Measurements from ENCODE around the gene TCP10L. TPM values are rescaled to one million over a fixed set of nuclear protein-coding genes. Genes with fewer than 3 reads are reported as not detected.
A peak's percentile ranks its signal among the peaks of the same experiment; 100 is the strongest.
"Not testable (repeated sequence)": the region's sequence is repeated elsewhere in the genome, so short reads cannot be mapped to it uniquely, and the experiment has no call there.

The TCP10L gene, protein sequence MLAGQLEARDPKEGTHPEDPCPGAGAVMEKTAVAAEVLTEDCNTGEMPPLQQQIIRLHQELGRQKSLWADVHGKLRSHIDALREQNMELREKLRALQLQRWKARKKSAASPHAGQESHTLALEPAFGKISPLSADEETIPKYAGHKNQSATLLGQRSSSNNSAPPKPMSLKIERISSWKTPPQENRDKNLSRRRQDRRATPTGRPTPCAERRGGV
- under 1 TPM in 2 of 3 donors, not detected in 1; 0.28 to 0.40 TPM for polyA plus RNA-seq

DNA sequence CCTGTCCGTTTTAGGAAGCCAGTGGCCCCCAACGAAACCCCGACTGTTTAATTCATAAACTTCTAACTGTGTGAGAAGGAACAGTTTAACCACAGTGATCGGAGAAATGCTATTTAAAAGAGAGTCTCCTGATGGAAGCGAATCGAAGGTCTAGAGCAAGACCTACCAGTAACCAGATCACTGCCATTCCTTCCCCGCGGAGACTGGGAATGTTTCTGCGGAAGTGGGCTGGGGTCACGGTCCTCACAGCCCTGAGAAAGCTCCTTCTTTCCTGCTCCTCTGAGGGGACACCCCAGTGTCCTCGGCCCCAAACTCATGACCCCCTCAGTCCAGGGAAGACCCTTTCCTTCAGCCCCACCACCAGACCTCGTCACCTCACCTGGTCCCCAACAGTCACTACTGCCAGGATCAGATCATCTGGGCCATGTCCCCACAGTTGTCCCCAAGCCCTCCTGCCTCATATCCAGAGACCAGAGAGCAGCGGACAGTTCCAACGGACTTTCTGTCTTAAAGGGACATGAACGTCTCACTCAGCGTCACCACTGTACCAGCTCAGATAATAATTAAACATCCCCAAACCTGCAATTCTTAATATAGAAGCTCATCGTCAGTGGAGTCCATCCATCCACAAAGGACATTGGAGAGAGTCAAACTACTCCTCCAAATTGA, at the start of gene TCP10L:
TSS of gene TCP10L (minus strand) at position 482 of the 669 bp plus-strand sequence. CDS start 1,219 bp downstream, outside the sequence.
- 79 to 90% (median 83%) methylated on average over 17 of the region's 17 CpGs for WGBS, 3 donors
- H3K27ac ChIP-seq (ENCODE audit: low read depth, low read length), result no peak within 1 kb of the TSS

DNA sequence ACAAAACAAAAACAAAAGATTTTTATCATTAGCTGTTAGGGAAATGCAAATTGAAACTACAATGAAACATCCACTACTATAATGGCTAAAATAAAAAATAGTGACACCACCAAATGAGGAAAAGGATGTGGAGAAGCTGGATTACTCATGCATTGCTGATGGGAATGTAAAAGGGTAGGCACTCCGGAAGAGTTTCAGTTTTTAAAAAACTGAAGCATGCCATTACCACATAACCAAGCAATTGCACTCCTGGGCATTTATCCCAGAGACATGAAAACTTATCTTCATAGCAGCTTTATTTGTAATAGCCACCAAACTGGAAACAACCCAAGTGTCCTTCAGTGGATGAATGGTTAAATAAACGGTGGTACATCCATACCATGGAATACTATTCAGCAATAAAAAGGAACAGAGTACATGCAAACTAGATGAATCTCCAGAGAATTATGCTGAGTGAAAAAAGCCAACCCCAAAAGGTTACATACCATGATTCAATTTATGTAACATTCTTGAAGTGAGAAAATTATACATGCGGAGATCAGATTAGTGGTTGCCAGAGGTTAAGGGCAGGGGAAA, 41.4 kb upstream of the TCP10L start:
- 89 to 95% (median 93%) methylated on average over 3 of the region's 3 CpGs for WGBS, 3 donors
- no peak overlapping the region for H3K27ac ChIP-seq (ENCODE audit: low read depth, low read length)

DNA sequence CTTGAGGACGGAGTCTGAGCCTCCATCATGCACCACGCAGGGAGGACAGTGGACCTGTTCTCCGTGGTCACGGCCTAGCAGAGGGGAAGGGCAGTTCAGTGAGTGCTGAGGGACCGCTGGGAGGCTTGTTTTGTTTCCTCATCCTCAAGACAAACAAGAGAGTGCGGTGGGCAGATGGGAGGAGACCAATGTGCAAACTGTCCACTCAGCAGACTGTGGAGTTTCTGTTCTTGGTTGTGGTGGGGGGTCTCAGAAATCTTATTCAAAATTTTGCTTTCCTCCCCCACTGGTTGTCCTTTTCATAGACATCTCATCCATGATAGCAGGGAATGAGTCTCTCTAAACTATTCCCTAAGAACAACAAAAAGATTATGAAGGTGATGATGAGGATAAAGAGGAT, 32.9 kb upstream of the TCP10L start:
- H3K27ac ChIP-seq (ENCODE audit: low read depth, low read length), result not testable (repeated sequence)
- WGBS, 3 donors, result 74 to 78% (median 75%) methylated on average over 6 of the region's 6 CpGs

GRCh38 chr21:32613436-32614043, 28.2 kb upstream of the TCP10L start:
- 69 to 72% (median 71%) methylated on average over 16 of the region's 16 CpGs for WGBS, 3 donors
- H3K27ac ChIP-seq (ENCODE audit: low read depth, low read length), result no peak overlapping the region

DNA sequence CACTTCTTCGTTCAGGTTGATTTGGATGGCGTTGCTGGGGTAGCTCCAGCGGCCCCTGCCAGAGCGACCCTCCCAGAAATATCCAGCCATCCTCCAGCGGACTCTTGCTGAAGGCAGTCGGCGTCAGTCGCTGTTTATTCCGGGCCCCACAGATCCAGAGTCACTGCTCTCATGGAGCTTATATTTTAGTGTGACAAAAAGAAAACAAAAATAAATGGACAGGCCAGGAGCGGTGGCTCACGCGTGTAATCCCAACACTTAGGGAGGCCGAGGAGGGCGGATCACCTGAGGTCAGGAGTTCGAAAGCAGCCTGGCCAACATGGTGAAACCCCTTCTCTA, 27.6 kb upstream of the TCP10L start:
- WGBS, 3 donors, result 3 to 4% (median 4%) methylated on average over 15 of the region's 15 CpGs
- no peak overlapping the region for H3K27ac ChIP-seq (ENCODE audit: low read depth, low read length)

GRCh38 chr21:32612075-32612998, 27.0 kb upstream of the TCP10L start, which contains the start of gene CFAP298:
TSS of gene CFAP298 (minus strand) at chr21:32612377. CDS start at chr21:32612243, 134 bp downstream.
- peak within 1 kb of the TSS; percentile 35 for H3K27ac ChIP-seq (ENCODE audit: low read depth, low read length)
- 0% methylated on average over 81 of the region's 81 CpGs for WGBS, 3 donors

- peak overlapping the region; percentile 35 for H3K27ac ChIP-seq (ENCODE audit: low read depth, low read length)
- WGBS, 3 donors, result 0 to 1% (median 0%) methylated on average over 28 of the region's 28 CpGs
These were observed 26.2 kb upstream of the TCP10L start for GRCh38 chr21:32611471-32611997.

DNA sequence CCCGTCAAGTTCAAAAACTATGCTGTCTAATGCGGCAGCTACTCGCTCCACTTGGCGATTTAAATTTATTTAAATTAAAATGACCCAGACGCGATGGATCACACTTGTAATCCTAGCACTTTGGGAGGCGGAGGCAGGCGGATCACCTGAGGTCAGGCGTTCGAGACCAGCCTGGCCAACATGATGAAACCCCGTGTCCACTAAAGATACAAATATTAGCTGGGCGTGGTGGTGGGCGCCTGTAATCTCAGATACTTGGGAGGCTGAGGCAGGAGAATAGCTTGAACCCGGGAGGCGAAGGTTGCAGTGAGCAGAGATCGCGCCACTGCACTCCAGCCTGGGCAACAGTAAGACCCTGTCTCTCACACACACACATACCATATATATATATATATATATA, 25.6 kb upstream of the TCP10L start:
- H3K27ac ChIP-seq (ENCODE audit: low read depth, low read length), result not testable (repeated sequence)
- WGBS, 3 donors, result 70 to 79% (median 78%) methylated on average over 17 of the region's 17 CpGs

GRCh38 chr21:32608851-32609250, 23.5 kb upstream of the TCP10L start:
- WGBS, 3 donors, result 86 to 92% (median 88%) methylated on average over 5 of the region's 5 CpGs

DNA sequence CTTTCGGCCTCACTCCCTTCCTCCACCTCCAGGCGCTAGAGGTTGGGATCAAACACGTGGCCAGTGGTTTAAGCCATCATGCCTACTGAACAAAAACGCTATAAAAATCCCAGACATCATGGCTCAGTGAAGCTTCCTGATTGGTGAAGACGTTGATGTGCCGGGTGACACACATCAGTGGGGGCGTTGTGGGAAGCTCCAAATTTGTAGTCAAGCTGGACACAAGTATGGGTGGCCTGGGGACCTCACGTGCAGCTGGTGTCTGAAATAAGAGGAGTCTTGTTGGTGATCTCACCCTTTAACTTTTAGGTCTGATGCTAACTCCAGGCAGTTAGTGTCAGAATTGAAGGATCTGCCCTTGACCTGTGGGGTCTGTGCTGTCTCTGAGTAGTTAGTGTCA, 20.1 kb upstream of the TCP10L start:
- 83 to 90% (median 88%) methylated on average over 8 of the region's 8 CpGs for WGBS, 3 donors
- no peak overlapping the region for H3K27ac ChIP-seq (ENCODE audit: low read depth, low read length)

More at GRCh38 chr21:32608851-32609250, 23.5 kb upstream of the TCP10L start:
- no peak overlapping the region for H3K27ac ChIP-seq (ENCODE audit: low read depth, low read length)

- H3K27ac ChIP-seq (ENCODE audit: low read depth, low read length), result no peak overlapping the region
- 78 to 85% (median 83%) methylated on average over 8 of the region's 8 CpGs for WGBS, 3 donors
These were observed 19.1 kb upstream of the TCP10L start for GRCh38 chr21:32604464-32604863.

GRCh38 chr21:32603131-32603530, 17.8 kb upstream of the TCP10L start:
- no peak overlapping the region for H3K27ac ChIP-seq (ENCODE audit: low read depth, low read length)
- WGBS, 3 donors, result 75 to 86% (median 82%) methylated on average over 8 of the region's 8 CpGs

- no peak overlapping the region for H3K27ac ChIP-seq (ENCODE audit: low read depth, low read length)
- 94 to 95% (median 94%) methylated on average over 6 of the region's 6 CpGs for WGBS, 3 donors
These were observed 16.8 kb upstream of the TCP10L start for GRCh38 chr21:32602099-32602498.

DNA sequence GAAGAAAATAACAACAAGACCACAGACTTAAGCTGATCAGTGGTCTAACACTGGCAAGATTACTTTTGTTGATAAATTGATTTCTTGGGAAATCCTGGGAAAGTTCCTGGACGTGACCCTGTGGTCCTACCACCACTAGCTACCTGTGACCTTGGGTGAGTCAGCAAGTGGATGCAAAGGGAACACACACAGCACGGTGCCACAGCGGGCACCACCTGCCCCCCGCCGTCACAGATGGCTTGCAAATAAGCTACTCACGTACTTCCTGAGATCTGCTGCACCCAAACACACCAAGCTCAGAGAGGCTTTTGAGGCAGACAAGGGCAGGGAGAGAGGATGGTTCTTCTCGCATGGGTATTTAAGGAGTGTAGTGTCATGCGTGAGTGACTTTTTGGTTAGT, 14.2 kb upstream of the TCP10L start:
- WGBS, 3 donors, result 55 to 91% (median 88%) methylated on average over 8 of the region's 8 CpGs
- no peak overlapping the region for H3K27ac ChIP-seq (ENCODE audit: low read depth, low read length)

GRCh38 chr21:32599091-32599490, 13.8 kb upstream of the TCP10L start:
- no peak overlapping the region for H3K27ac ChIP-seq (ENCODE audit: low read depth, low read length)
- 79 to 88% (median 85%) methylated on average over 5 of the region's 5 CpGs for whole genome bisulfite sequencing, 3 donors

DNA sequence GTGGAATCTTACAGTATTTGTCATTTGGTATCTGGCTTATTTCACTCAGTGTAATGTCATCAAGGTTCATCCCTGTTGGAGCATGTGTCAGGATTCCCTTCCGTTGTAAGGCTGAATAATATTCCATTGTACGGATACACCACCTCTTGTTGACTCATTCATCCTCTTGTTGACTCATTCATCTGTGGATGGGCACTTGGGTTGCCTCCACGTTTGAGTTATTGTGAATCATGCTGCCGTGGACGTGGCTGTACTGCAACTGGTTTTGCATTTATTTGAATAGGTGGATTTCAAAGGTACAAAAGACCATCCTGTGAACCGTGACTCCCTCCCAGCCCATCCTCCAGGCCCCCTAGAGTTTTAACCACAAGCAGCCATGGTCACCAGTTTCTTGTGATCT, 11.9 kb upstream of the TCP10L start:
- H3K27ac ChIP-seq (ENCODE audit: low read depth, low read length), result no peak overlapping the region
- 59 to 71% (median 71%) methylated on average over 6 of the region's 6 CpGs for WGBS, 3 donors

DNA sequence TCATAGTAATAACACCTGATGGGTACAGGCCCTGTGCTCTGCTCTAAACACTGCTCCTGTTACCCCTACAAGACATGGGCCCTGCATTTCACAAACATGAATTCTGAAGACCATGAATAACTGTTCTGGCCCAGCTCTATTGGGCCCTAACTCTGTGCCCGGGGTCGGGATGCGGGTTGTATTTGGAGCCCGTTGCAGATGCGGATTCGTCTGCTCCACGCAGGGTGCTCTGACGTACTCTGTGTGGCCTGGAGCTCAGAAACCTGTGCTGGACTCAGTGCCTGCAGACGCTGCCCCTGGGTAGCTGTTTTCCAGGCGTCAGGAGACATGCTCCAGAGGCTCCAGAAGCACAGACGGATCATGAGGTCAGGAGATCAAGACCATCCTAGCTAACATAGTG, 10.1 kb upstream of the TCP10L start:
- no peak overlapping the region for H3K27ac ChIP-seq (ENCODE audit: low read depth, low read length)
- WGBS, 3 donors, result 84 to 94% (median 90%) methylated on average over 11 of the region's 11 CpGs

- WGBS, 3 donors, result 71 to 73% (median 73%) methylated on average over 8 of the region's 8 CpGs
These were observed 8.4 kb upstream of the TCP10L start for GRCh38 chr21:32593690-32594089.

More at GRCh38 chr21:32593690-32594089, 8.4 kb upstream of the TCP10L start:
- no peak overlapping the region for H3K27ac ChIP-seq (ENCODE audit: low read depth, low read length)
